GM12878 (cell line): ENCODE data around the gene ZNF101. TPM values are rescaled to one million over a fixed set of nuclear protein-coding genes. Genes with fewer than 3 reads are reported as not detected.
A peak's percentile ranks its signal among the peaks of the same experiment; 100 is the strongest.

Source experiments
- ATAC-seq: fragments of 200-7000 bp; cut with Tn5 transposase; 3 replicates; pipeline ENCODE4 v1.9.1; 2020; ENCODE audit warnings: mild to moderate bottlenecking, moderate library complexity
- BruUV-seq: library from RNA; stranded (reverse); fragments of 400-500 nt; replicated peaks from 2 replicates; lab custom pipeline; 2021; lab: Mats Ljungman, UMichigan
- CTCF ChIA-PET: fragments of 300-600 bp; sonication (Branson Sonifier 250); formaldehyde crosslinking; extraction: SDS; loops from one replicate; lab custom pipeline; 2021; ENCODE audit warnings: inconsistent platforms; lab: Yijun Ruan, JAX
- POLR2A ChIA-PET: fragments of 350-600 bp; formaldehyde crosslinking; extraction: SDS; loops from one replicate; lab custom pipeline; 2021; ENCODE audit warnings: inconsistent platforms; lab: Charles Lee
- RAD21 ChIA-PET: fragments of 300-600 bp; sonication (Branson Sonifier 250); formaldehyde crosslinking; loops from one replicate; lab custom pipeline; 2023; ENCODE audit warnings: antibody characterized with exemption; ENCODE audit not compliant: unreplicated experiment; lab: Charles Lee
- SMC1A ChIA-PET: fragments of 300-600 bp; sonication (Branson Sonifier 250); formaldehyde crosslinking; loops from one replicate; lab custom pipeline; 2023; ENCODE audit not compliant: unreplicated experiment, uncharacterized antibody; lab: Charles Lee
- DNase-seq: peaks from one replicate; pipeline ENCODE4 v3.0.0-alpha.2; 2011; ENCODE audit warnings: low read depth, low spot score
- FAIRE-seq: peaks from 3 replicates; lab custom pipeline; 2011; peaks lifted over from hg19 to GRCh38; lab: Jason Lieb, UNC
- H2AFZ ChIP-seq: 2 replicates; pipeline ENCODE4 v1.6.0; 2011; ENCODE audit warnings: low read depth, low read length, control low read depth; ENCODE audit not compliant: control insufficient read depth
- H3K27ac ChIP-seq: 2 replicates; pipeline ENCODE4 v1.5.1; 2011; ENCODE audit warnings: control low read depth; ENCODE audit not compliant: control insufficient read depth, insufficient read depth
- H3K27me3 ChIP-seq, 2 experiments: replicated peaks in 1 of 2; 2 replicates each; pipeline versions ENCODE4 v1.6.0 to v1.6.1; 2011; ENCODE audit warnings: low read length in 1 of 2; ENCODE audit not compliant: control insufficient read depth in 2 of 2, insufficient read depth in 2 of 2
- H3K36me3 ChIP-seq, 2 experiments: 2 replicates each; pipeline ENCODE4 v1.5.1; 2011; ENCODE audit warnings: low read length in 1 of 2; ENCODE audit not compliant: control insufficient read depth in 2 of 2, insufficient read depth in 2 of 2
- H3K4me1 ChIP-seq: 2 replicates; pipeline ENCODE4 v1.6.1; 2011; ENCODE audit warnings: mild to moderate bottlenecking, low read length, moderate library complexity, mixed read lengths; ENCODE audit not compliant: control insufficient read depth, insufficient read depth
- H3K4me2 ChIP-seq: 2 replicates; pipeline ENCODE4 v1.6.0; 2011; ENCODE audit warnings: control low read depth; ENCODE audit not compliant: control insufficient read depth, insufficient read depth
- H3K4me3 ChIP-seq: fragments of 200-600 bp; sonication (generic); 2 replicates; pipeline ENCODE4 v1.5.1; 2016
- H3K79me2 ChIP-seq: 2 replicates; pipeline ENCODE4 v1.6.0; 2011; ENCODE audit warnings: low read length; ENCODE audit not compliant: control insufficient read depth, insufficient read depth
- H3K9ac ChIP-seq: 2 replicates; pipeline ENCODE4 v1.8.0; 2011; ENCODE audit warnings: low read length, control low read depth, mixed read lengths; ENCODE audit not compliant: control insufficient read depth, insufficient read depth
- H3K9me3 ChIP-seq: replicated peaks from 3 replicates; pipeline ENCODE4 v1.5.1; 2011; ENCODE audit warnings: mild to moderate bottlenecking, low read length; ENCODE audit not compliant: control insufficient read depth, insufficient read depth
- H4K20me1 ChIP-seq: 2 replicates; pipeline ENCODE4 v1.6.0; 2011; ENCODE audit not compliant: control insufficient read depth, insufficient read depth
- ESRRA ChIP-seq: IDR thresholded peaks from 2 replicates; pipeline ENCODE4 v1.6.1; 2012; ENCODE audit warnings: mild to moderate bottlenecking, low read length, improper control_type of control experiment
- EZH2 ChIP-seq: IDR thresholded peaks from 2 replicates; pipeline ENCODE4 v1.6.1; 2012; ENCODE audit warnings: low read depth, mild to moderate bottlenecking, control low read depth, inconsistent platforms, low read length, borderline replicate concordance; ENCODE audit not compliant: control insufficient read depth
- KDM1A ChIP-seq: fragments of 200-600 bp; sonication (generic); IDR thresholded peaks from 2 replicates; pipeline ENCODE4 v1.6.1; 2016; ENCODE audit warnings: borderline replicate concordance
- MYB ChIP-seq: fragments of 150-350 bp; IDR thresholded peaks from 2 replicates; pipeline ENCODE4 v1.6.1; 2014; ENCODE audit warnings: mild to moderate bottlenecking, low read depth, low read length, borderline replicate concordance
- NR2C1 ChIP-seq: fragments of 450-650 bp; IDR thresholded peaks from 2 replicates; pipeline ENCODE4 v1.6.1; 2017; ENCODE audit warnings: antibody characterized with exemption, mild to moderate bottlenecking, moderate library complexity
- PML ChIP-seq: IDR thresholded peaks from 2 replicates; pipeline ENCODE4 v1.6.1; 2012; ENCODE audit warnings: low read length, inconsistent platforms
- POLR2A ChIP-seq: IDR thresholded peaks from 2 replicates; pipeline ENCODE4 v1.6.1; 2011; ENCODE audit warnings: low read depth, mild to moderate bottlenecking, low read length
- RELA ChIP-seq: fragments of 450-650 bp; IDR thresholded peaks from 2 replicates; pipeline ENCODE4 v1.8.0; 2014; ENCODE audit warnings: borderline replicate concordance; ENCODE audit not compliant: partially characterized antibody
- SIX5 ChIP-seq: IDR thresholded peaks from 2 replicates; pipeline ENCODE4 v1.6.1; 2011; ENCODE audit warnings: mild to moderate bottlenecking, low read depth, low read length, moderate library complexity; ENCODE audit not compliant: severe bottlenecking
- SREBF2 ChIP-seq: IDR thresholded peaks from 2 replicates; pipeline ENCODE4 v1.6.1; 2012; ENCODE audit warnings: mild to moderate bottlenecking, low read length
- TCF12 ChIP-seq: IDR thresholded peaks from 2 replicates; pipeline ENCODE4 v1.6.1; 2011; ENCODE audit warnings: low read depth, mild to moderate bottlenecking, low read length
- WGBS: methylation state at CpG from one replicate; pipeline ENCODE4 v1.1.6; 2016; ENCODE audit warnings: low lambda C conversion rate; ENCODE audit not compliant: insufficient replicate concordance, insufficient coverage; ENCODE audit errors: missing lambda C conversion rate; 5-methylcytosine and 5-hydroxymethylcytosine counted together
- in situ Hi-C: fragments of 300-500 bp; cut with MboI; formaldehyde crosslinking; loops from 9 replicates; pipeline ENCODE4 v1.14.3; 2018; ENCODE audit warnings: mixed read lengths
- intact Hi-C: fragments of 100-400 bp; cut with micrococcal nuclease; formaldehyde crosslinking; loops from one replicate; pipeline ENCODE4 v1.14.2; 2022; ENCODE audit not compliant: unreplicated experiment
- polyA plus RNA-seq, 11 experiments: library from polyadenylated mRNA; depleted of rRNA in 4 of 11; unstranded in 6 of 11; stranded (reverse) in 5 of 11; fragments of >200 nt; fragmentation: Nextera tagmentation in 4 of 11; fragmentation: Illumina TruSeq in 1 of 11; extraction: Ambion mirVana in 4 of 11; extraction: Trizol in 1 of 11; gene quantifications; 1 replicate in 1 of 11; 2 replicates in 10 of 11; pipeline versions ENCODE4 v1.2.1 to v1.2.3, GENCODE V29; 2011 to 2016; ENCODE audit warnings: inconsistent platforms in 2 of 11, missing spikeins in 2 of 11, low read depth in 1 of 11
- total RNA-seq, 4 experiments: library from RNA; depleted of rRNA in 3 of 4; stranded (reverse); fragments of >200 nt in 3 of 4; fragmentation: Illumina TruSeq in 1 of 4; extraction: Trizol in 1 of 4; gene quantifications; 2 replicates each; pipeline versions ENCODE4 v1.2.1 to v1.2.3, GENCODE V29; 2013 to 2021
- TF ChIP-seq, protein P1 (sequence below): fragments of 450-650 bp; conservative IDR thresholded peaks from 2 replicates; pipeline ENCODE4 v1.6.1; 2017; ENCODE audit warnings: mild to moderate bottlenecking, moderate library complexity
- TF ChIP-seq, protein P2 (sequence below): IDR thresholded peaks from 2 replicates; pipeline ENCODE4 v1.6.1; 2011; ENCODE audit warnings: mild to moderate bottlenecking, low read depth, low read length, moderate library complexity; ENCODE audit not compliant: insufficient replicate concordance
- TF ChIP-seq, protein P3 (sequence below): fragments of 450-650 bp; IDR thresholded peaks from 2 replicates; pipeline ENCODE4 v1.6.1; 2017; ENCODE audit warnings: mild to moderate bottlenecking

The ZNF101 gene
- total and polyA plus RNA-seq, 10 of the 15 experiments (the other 5 are each of a cell fraction or from before 2014, with no cell fraction given): 15.2 to 40.5 (median 19.8) TPM

DNA sequence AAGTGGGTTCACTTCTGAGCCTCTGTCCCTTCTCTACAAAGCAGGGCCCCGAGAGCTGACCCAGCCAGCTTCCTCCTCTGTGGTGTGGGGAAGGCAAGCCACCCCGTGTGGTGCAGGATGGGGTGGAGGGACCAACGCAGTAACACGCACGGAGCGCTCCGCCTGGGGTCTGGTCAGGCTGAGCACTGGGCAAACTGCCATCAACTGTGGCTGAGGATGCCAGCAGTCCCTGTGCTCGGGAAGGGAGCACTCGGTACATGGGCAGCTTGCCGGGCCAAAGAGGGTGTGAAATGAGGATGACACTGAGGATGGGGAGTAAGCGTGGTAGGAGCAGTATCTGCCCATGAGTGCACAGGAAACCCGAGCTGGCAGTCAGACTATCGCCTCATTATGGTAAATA is 17.6 kb upstream of the ZNF101 start:
- ATAC-seq: no peak

DNA sequence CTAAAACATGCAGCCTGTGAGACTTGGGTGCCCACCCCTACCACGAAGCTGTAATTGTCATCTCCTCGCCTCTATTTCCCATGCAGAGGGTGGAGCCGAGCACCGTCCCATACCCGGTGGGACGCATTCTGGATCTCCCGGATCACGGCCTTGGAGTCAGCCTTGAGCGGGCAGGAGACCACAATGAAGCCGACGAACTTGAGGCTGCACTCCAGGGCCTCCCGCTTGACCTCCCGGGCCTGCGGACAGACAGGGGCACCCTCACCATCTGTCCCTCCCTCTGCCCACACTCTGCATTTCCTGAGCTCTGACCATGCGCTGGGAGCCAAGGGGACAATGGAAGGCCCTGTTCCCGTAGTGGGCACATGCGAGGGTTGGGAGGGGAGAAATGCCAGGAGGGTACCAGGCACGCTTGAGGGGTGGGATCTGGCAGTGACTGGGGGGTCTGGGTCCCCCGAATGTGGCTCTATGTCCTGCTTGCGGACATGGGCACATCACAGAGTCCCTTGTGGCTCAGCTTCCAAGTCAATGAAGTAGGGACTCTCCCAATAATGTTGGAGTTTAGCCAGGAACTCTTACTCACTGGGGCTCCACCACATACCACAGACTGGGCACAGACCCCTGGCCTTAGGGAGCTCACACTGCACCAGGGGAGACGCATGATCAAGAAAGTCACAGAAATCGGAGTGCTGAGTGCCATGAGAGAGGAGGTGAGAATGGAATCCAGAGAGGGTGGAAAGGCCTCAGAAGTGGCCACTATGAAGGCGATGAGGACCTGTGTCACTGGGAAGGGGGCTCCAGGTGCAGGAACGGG is 15.9 kb upstream of the ZNF101 start:
- no peaks in the 10 kb centered on the region for H4K20me1 ChIP-seq
- H3K27ac ChIP-seq: no peak overlapping the region
- SMC1A ChIA-PET: no interaction called here
- H3K79me2 ChIP-seq: no peaks in the 10 kb centered on the region
- H3K9ac ChIP-seq: no peak overlapping the region
- ATAC-seq: no peak
- no TSS peak for BruUV-seq
- FAIRE-seq: no peak
- CTCF ChIA-PET: interaction anchor here (0.8 to 1.5 kb wide), 3 partner anchors 8 to 122 kb away, joined by 3 to 5 read pairs (median 4); no protein-coding TSS in a partner anchor
- peaks cover 43 to 75% of the 10 kb centered on the region in 2 experiments for H3K36me3 ChIP-seq
- no peaks in the 10 kb centered on the region for H3K4me1 ChIP-seq
- in situ Hi-C loops: no loop called here
- no peak overlapping the region for H3K4me3 ChIP-seq
- no peaks in the 10 kb centered on the region for H3K27me3 ChIP-seq
- RAD21 ChIA-PET: interaction anchor here (0.6 kb wide), 1 partner anchor 213 kb away, joined by 4 read pairs; the partner anchor contains the start of gene ZNF253
- intact Hi-C loops: no loop called here
- over 99% methylated on average over 22 of the region's 24 CpGs for WGBS
- POLR2A ChIA-PET: no interaction called here
- no peak for DNase-seq
- H2AFZ ChIP-seq: no peak overlapping the region
- no peak overlapping the region for H3K4me2 ChIP-seq
- no peaks in the 10 kb centered on the region for H3K9me3 ChIP-seq
- no peak for TF ChIP-seq SREBF2
- TF ChIP-seq RELA: no peak
- TF ChIP-seq, protein P1, sequence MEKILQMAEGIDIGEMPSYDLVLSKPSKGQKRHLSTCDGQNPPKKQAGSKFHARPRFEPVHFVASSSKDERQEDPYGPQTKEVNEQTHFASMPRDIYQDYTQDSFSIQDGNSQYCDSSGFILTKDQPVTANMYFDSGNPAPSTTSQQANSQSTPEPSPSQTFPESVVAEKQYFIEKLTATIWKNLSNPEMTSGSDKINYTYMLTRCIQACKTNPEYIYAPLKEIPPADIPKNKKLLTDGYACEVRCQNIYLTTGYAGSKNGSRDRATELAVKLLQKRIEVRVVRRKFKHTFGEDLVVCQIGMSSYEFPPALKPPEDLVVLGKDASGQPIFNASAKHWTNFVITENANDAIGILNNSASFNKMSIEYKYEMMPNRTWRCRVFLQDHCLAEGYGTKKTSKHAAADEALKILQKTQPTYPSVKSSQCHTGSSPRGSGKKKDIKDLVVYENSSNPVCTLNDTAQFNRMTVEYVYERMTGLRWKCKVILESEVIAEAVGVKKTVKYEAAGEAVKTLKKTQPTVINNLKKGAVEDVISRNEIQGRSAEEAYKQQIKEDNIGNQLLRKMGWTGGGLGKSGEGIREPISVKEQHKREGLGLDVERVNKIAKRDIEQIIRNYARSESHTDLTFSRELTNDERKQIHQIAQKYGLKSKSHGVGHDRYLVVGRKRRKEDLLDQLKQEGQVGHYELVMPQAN: no peak
- TF ChIP-seq MYB: no peak
- no peak for TF ChIP-seq NR2C1
- TF ChIP-seq KDM1A: no peak
- TF ChIP-seq, protein P2, sequence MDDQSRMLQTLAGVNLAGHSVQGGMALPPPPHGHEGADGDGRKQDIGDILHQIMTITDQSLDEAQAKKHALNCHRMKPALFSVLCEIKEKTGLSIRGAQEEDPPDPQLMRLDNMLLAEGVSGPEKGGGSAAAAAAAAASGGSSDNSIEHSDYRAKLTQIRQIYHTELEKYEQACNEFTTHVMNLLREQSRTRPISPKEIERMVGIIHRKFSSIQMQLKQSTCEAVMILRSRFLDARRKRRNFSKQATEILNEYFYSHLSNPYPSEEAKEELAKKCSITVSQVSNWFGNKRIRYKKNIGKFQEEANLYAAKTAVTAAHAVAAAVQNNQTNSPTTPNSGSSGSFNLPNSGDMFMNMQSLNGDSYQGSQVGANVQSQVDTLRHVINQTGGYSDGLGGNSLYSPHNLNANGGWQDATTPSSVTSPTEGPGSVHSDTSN: no peak
- TF ChIP-seq, protein P3, sequence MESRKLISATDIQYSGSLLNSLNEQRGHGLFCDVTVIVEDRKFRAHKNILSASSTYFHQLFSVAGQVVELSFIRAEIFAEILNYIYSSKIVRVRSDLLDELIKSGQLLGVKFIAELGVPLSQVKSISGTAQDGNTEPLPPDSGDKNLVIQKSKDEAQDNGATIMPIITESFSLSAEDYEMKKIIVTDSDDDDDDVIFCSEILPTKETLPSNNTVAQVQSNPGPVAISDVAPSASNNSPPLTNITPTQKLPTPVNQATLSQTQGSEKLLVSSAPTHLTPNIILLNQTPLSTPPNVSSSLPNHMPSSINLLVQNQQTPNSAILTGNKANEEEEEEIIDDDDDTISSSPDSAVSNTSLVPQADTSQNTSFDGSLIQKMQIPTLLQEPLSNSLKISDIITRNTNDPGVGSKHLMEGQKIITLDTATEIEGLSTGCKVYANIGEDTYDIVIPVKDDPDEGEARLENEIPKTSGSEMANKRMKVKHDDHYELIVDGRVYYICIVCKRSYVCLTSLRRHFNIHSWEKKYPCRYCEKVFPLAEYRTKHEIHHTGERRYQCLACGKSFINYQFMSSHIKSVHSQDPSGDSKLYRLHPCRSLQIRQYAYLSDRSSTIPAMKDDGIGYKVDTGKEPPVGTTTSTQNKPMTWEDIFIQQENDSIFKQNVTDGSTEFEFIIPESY: no peak

More for the DNA sequence above, 17.6 kb upstream of the ZNF101 start:
- POLR2A ChIA-PET: interaction anchor here (0.6 kb wide), 1 partner anchor 259 kb away, joined by 5 read pairs; no protein-coding TSS in a partner anchor
- CTCF ChIA-PET: interaction anchor here (0.8 kb wide), 1 partner anchor 97 kb away, joined by 3 read pairs; no protein-coding TSS in a partner anchor
- Histone ChIP-seq H3K9me3 (no peaks in the 10 kb centered on the region), H3K4me2 (no peak overlapping the region), H3K27me3 (no peaks in the 10 kb centered on the region), H3K4me1 (no peaks in the 10 kb centered on the region), H3K36me3 (peaks cover 34 to 76% of the 10 kb centered on the region in 2 experiments), H2AFZ (no peak overlapping the region), H3K4me3 (no peak overlapping the region), H3K79me2 (no peaks in the 10 kb centered on the region), H3K9ac (no peak overlapping the region)
- 89% methylated on average over 13 of the region's 13 CpGs for WGBS
- DNase-seq: no peak
- in situ Hi-C loops (no loop called here), intact Hi-C loops (no loop called here)
- no TSS peak for BruUV-seq
- no peak for TF ChIP-seq EZH2
- TF ChIP-seq TCF12: no peak
- no peak for TF ChIP-seq ESRRA
- TF ChIP-seq SIX5: no peak
- TF ChIP-seq PML: no peak
- peak; percentile 36; the same call in 1 of the 2 replicates for TF ChIP-seq POLR2A
- TF ChIP-seq, all 136 proteins: peak for 1
- FAIRE-seq: no peak
- RAD21 ChIA-PET: no interaction called here
- SMC1A ChIA-PET: no interaction called here
- Histone ChIP-seq H3K27ac (no peak overlapping the region), H4K20me1 (no peaks in the 10 kb centered on the region)
